ENCODE measurements around the gene ENG.

Gene ENG

DNA sequence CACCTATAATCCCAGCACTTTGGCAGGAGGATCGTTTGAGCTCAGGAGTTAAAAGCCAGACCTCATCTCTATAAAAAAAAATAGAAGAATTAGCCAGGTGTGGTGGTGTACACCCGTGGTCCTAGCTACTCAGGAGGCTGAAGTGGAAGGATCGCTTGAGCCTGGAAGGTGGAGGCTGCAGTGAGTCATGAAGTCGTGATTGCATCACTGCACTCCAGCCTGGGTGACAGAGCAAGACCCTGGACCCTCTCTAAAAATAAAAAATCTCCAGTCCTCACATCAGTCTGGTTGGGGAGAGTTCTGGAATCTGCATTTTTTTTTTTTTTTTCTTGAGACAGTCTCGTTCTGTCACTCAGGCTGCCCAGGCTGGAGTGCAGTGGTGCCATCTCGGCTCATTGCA, 42.4 kb downstream of the ENG start:
- no peak for DNase-seq

DNA sequence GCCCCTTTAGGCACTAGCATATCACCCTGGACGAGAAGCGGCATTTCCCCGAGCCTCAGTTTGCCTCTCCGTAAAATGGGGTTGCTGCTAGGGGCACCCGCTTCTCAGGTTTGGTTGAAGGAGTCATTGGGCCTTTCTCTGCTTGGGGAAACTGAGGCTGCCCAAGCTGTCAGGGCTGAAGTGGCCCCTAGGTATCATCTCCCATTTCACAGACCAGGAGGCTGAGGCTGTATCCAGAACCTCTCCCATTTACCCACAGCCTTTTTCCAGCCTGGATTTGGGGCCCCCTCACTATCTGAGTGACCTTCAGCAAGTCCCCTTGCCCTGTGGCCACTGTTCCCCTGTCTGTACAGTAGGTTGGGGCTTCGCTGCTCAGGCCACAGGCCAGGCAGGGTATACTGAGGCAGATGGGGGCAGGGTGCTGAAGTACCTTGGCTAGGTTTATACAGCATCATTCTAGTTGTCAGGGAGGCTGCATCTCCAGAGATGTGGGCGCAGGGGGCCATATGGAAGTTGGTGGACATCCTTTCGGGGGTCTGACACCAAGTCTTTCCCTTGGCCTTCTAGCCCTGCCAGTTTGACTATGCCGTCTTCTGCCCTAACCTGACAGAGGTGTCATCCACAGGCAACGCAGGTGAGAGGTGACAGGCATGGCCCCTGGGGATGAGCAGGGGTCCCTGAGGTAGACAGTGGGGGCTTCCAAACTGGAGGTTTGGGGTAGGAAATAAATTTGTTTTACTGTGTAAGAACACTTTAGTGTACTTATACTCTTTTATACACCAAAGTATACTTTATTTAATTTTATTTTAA, 43.9 kb downstream of the ENG start:
- no peak for DNase-seq

DNA sequence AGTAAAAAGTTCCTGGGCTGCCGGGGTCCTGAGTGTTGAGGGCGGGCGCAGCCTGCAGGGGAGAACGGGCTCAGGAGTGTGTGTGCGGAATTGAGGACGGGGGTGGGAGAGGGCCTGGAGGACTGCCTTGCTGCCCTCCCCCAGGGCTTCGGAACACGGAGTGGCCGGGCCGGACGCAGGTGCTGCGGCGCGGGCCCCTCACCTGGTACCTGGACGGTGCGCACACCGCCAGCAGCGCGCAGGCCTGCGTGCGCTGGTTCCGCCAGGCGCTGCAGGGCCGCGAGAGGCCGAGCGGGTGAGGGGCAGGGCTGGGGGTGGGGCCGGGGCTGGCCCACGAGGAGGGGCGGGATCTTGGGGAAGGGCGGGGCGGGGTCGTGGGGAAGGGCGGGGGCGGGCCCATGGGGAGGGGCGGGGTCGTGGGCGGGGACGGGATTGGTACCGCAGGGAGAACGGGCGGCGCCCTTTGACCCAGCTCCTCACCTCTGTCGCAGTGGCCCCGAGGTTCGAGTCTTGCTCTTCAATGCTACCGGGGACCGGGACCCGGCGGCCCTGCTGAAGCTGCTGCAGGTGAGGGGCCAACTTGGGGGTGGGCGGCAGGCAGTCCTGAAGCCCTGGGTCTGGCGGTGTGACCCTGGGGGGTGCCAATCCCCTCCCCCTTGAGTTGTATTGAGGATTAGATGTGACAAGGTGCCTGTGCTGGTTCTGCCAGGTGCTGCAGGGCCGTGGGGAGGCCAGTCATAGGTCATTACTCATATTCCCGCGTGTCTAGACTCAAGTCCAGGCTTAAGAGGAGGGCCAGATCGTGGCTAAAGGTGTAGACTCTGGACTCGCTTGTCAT, 44.7 kb downstream of the ENG start:
- no peak for DNase-seq

DNA sequence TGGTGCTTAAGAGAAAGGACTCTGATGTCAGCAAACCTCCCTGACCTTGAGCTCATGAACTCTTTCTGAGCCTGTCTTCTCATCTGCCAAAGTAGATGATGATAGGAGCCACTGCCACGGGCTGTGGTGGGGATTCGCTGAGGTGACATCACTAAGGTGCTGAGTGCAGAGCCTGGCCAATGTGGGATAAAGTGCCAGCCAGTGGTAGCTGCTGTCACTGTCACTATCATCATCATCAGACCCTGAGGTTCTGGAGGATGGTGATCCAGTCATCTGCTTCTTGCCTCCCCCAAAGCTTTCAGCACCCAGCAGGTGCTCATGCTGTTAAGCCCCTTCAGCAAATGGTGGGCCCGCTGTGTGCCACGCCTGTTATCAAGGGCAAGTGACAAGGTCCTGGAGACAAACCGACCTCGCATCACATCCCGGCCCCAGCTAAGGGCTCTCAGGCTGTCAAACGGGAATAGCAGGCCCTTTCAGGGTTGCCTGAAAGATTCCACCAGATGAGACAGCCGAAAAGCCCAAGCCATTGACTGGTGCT, 45.4 kb downstream of the ENG start:
- no peak for DNase-seq

DNA sequence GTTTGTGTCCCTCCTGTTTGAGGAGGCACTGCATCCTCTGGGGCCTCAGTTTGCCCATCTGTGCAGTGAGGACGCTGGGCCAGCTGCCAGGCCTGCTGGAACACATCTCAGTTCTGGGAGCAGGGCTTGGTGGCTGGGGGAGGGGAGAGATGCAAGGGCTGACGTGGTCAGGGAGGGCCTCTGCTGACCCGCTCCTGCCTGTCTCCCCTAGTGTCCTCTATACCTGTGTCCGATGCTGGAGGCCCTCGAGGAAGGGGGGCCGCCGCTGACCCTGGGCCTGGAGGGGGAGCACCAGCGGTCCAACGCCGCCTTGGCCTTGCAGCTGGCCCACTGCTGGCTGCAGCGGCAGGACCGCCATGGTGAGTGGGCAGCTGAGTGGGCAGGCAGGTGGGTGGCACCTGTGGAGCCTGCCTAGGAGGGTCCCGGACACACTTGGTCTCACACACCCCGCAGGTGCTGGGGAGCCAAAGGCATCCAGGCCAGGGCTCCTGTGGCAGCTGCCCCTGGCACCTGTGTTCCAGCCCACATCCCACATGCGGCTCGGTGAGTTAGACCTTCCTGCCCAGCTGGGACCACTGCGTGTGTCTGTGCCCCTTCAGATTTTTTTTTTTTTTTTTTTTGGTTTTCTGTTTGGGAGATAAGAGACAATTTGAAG, 46.0 kb downstream of the ENG start:
- DNase-seq: no peak

DNA sequence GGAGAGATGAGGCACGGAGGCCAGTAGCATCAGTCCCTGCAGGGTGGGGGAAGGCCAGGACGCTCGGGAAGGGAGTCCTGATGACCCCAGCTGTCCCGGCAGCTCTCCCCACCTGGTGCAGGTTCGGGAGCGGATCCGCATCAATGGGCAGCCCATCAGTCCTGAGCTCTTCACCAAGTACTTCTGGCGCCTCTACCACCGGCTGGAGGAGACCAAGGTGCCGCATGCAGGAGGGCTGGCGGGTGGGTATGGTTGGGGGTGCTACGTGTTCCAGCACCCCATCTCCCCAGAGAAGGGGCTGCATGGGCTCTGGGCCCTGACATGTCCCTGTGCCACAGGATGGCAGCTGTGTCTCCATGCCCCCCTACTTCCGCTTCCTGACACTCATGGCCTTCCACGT, 47.6 kb downstream of the ENG start:
- no peak for DNase-seq

DNA sequence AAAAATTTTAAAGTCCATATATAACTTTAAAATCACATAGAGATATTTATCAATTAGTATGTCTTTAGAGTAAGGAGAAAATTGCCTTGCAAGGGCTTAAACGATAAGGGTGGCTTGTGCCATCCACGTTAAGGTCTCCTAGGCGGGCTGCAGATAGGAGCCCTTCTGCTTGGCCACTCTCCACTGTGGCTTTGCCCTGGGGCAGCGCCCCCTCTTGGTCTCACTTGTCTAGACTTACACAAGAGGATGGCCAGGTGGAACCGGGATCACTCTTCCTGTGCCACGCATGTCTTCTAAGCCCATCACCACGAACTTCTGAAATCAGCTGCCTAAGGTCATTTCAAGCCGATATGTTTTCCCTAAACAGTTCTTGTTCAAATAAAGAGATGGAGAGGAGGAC, 48.8 kb downstream of the ENG start:
- DNase-seq: no peak

DNA sequence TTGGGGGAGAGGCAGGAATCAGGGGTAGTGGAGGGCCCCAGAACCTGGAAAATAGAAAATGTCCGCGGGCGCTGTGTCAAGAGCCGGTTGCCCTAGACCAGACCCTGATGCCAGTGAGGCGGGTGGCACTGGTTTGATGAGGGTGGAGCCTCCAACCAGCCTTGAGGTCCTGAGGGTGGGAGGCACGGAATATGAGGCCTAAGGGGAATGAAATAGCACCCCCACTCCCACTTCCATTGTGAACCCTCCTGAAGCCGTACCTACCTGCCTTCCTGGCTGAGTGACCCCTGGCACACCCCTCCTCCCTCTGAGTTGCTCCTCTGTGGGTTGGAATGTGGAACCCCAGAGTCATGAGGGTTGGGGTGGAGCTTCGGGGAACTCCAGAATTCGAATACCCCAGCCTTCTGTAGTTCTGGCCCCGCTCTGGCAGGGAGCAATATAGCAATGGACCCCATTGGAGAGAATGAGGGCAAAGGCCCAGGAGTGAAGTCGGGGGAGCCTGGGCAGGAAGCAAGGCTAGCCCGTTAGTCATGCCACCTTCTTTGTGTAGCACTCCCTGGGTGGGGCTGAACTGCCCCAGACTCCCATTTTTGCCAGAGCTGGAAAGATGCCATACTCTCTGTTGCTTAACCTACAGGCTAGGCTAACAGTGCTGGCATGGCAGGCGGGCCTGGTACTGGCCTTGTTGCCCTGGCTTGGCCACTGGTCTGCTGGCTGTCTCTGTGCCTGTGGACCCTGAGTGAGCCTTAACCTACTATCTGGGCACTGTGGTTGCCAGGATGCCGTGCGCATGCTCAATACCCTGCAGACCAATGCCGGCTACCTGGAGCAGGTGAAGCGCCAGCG, 50.7 kb downstream of the ENG start:
- DNase-seq: no peak

DNA sequence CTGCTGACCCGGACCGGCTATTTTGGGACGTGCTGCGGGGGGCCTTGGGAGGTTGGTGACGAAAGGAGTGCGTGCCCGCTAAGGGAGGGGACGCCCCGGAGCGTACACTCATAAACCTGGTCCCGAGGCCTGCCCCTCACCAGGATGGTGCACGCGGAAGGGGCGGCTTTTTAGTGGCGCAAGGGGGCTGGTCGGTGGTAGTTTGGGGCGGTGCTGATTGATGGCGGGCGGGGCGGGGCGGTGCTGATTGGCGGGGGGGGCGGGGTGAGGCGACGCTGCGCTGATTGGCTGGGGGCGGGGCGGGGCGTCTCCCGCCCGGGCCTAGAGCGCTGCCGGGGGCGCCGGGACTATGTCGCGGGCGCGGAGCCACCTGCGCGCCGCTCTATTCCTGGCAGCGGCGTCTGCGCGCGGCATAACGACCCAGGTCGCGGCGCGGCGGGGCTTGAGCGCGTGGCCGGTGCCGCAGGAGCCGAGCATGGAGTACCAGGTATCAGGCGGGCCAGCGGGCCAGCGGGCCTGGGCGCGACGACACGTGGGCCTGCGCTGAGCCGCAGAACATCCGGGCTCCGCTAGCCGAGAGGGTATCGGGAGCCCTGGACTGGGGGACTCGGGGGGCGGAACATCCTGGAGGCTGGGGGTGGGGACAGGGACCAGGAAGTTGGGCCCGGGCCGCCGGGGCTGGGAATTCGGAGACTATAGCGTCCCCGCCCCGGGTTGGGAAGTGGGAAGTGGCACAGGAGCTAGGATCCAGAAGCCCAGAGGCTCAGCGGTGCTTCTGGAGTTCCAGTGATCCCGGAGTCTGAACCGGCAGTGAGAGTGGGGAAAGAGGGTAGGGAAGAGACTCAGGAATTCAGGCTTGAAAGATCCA, 51.6 kb downstream of the ENG start, which contains the start of gene FPGS:
Gene FPGS (plus strand): TSS at position 307 of the 868 bp plus-strand sequence. CDS start 43 bp downstream, at position 350.
- DNase-seq: peak; percentile 26

DNA sequence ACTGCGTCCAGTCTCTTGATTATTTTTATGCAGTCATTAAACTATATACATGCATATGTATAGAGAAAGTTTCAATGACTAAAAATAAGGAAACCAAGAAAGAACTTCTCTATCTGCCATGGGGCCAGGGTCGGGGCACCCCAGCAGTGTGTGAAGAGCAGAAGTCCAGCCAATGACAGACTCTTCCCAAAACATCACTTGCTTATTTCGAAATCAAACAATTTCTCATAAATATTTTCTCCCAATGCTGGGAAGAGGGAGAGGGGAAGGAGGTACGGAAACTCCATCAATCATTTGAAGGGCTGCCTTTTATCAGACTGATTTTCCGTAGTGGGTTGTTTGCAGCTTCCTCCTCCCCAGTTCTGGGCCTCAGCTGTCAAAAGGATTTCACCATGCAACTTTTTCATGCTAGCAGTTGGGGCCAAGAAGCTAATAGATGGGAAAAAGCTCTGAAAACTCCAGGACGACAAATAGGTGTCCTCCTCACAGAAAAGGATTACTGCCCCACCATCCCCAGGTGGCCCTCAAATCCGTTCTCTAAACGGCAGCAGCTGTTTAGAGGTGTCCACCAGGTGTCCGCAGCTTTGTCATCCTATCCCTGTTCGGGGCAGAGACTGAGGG, 52.4 kb downstream of the ENG start:
- DNase-seq: no peak

DNA sequence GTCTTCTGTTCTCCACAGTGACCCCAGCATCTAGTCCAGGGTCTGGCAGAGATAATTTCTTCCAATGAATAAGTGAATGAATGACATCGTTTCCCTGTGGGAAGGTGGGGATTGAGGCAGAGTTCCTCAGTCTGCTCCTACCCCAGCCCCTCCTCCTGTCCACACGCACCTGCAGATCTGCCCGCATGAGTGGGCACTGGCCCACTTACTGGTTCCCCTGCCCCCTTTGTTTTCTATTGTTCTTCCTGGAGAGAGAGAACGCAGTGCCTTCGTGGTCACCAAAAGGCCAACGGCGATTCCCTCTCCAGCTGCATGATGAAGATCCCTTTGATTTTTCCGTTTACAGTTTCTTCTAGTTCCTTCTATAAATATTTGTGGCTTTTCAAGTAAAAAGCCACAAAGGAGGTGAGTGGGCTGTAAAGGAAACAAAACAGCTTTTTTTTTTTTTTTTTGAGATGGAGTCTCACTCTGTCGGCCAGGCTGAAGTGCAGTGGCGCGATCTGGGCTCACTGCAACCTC, 57.5 kb downstream of the ENG start:
- DNase-seq: no peak

DNA sequence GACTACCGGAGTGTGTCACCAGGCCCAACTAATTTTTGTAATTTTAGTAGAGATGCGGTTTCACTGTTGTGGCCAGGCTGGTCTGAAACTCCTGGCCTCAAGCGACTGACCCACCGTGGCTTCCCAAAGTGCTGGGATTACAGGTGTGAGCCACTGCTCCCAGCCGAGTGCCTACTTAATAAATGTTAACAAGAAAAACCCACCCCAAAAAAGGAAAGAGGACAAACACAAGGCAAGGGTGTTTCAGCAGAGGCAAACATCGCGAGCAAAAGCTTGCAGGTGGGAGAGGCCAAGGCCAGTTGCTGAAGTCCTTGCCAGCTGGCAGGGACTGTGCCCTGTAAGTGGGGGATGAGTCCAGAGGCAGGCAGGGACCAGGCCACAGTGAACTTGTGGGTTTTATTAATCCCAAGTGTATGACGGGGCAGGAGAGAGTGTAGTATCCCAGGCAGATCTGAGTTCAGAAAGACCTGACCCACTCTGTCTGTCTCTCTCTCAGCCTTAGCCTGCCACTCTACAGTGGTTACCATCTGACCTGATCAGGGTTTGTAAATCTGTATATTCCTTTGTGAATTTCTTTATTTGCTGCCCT, 58.1 kb downstream of the ENG start:
- no peak for DNase-seq

DNA sequence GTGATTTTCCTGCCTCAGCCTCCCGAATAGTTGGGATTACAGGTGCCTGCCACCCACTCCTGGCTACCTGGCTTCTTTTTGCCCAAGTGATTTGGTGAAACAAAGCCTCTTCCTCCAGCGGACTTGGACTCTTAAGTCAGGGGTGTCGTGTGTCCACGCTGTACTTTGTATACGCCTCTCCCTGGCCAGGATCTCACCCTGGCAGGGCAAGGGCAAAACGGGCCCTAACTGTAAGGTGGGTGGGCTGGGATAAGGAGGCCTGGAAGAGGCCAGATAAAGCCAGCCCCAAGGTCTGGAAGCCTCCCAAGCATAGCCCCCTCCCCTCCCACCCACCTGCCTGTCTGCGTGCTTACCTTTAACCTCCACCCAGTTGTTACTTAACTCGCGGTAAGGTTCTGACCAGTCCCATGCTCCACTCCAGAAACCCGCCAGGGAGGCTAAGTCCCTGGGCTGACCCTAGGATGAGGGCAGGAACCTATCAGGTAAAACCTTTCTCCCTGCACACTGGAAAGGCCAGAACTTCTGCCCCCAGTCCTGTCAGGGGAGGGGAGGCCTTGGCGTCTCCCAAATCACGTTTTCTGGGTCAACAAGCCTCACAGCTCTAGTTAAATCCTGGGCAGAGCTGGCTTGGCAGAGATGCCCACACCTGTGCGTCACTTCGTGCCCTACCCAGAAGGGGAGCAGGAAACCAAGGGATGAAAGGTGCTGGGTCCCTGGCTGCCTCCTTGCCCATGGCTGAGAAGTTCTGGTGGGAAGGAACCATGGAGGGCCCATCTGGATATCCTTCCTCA, 60.3 kb downstream of the ENG start:
- DNase-seq: no peak

DNA sequence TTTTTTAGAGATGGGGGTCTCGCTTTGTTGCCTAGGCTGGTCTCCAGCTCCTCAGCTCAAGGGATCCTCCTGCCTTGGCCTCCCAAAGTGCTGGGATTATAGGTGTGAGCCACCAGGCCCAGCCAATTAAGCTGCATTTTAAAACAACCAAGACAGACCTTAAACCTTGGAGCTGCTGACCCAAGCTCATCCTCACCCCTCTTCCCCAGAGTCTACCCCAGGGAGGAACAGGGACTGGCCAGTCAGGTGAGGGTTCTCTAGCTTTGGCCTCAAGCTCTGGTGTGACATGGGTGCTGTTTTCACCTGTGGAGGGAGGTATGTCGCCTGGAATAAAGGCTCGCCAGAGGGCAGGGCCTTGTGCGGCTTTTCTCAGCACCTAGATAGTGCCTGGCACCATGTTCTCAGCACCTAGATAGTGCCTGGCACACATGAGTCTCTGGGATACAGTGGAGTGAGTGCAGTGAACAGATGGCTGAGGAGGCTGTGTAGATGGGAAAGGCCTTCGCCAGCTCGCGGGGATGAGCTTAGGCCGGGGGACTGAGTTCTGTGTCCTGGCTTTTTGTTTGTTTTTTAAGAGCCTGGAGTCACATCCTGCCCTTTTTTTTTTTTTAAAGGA, 61.3 kb downstream of the ENG start:
- no peak for DNase-seq

DNA sequence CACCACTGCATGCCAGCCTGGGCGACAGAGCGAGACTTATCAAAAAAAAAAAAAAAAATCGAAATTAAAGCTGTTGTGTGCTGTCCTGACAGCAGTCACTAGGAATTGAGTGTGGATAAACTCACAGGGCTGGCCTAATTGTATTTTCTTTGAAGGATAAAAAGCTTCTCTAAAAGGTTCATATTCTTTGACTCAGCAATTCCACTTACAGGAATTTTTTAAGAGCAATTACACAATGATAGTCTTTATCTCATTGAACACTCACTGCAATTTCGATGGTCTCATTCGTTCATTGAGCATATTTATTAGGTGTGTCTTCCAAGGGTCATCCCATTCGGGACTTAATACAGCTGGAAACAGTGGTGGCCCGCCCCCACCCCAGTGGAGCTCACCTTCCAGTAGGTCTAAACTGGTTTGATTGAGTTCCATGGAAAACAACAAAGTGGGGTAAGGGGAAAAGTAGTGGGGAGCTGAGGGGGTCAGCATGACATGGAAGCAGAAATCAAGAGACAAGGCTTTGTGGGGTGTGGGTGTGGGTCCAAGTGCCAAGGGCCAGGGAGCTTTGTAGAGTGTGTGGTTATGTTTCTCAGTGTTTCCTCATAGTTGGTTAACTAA, 61.9 kb downstream of the ENG start:
- no peak for DNase-seq

DNA sequence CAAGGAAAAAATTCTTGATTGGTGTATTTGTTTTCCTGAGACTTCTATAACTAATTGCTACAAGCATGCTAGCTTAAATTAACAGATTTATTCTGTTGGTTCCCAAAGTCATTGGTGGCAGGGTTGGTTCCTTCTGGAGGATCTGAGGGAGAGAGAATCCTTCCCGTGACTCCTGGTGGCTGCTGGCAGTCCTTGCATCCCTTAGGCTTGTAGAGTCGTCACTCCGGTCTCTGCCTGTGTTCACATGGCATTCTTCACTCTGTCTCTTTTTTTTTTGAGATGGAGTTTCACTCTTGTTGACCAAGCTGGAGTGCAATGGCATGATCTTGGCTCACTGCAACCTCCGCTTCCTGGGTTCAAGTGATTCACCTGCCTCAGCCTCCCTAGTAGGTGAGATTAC, 63.4 kb downstream of the ENG start:
- no peak for DNase-seq

DNA sequence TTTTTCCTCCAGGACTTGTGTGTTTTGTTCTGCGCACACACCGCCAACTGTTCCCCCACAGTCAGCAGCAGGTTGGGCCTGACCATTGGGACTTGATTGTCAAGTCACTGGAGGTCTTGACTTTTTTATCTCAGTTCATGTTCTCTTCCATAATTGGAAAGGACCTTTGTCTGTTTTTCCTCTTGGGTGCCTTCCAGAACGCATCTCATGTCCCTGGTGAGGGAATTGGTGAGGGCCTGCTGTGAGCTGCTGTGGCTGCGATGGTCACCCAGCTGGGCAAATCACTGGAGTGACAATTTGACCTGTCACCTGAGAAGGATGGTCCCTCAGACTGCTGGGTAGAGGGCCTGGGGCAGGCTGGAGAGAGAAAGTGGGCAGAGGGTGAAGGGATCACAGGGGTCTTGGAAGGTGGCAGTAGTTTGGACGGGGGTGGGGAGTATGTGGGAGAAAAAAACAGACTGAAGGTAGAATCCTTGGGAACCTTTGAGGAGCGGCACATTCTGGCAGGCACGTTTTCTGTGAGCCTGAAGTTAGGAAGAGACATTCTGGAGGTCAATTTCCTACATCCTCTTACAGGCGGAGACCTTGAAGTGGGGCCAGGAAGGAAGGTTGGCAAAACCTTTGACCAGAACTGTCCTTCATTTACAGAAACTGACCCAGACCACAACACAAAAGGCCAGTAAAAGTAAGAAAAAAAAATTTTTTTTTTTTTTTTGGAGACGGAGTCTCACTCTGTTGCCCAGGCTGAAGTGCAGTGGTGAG, 64.2 kb downstream of the ENG start:
- no peak for DNase-seq

DNA sequence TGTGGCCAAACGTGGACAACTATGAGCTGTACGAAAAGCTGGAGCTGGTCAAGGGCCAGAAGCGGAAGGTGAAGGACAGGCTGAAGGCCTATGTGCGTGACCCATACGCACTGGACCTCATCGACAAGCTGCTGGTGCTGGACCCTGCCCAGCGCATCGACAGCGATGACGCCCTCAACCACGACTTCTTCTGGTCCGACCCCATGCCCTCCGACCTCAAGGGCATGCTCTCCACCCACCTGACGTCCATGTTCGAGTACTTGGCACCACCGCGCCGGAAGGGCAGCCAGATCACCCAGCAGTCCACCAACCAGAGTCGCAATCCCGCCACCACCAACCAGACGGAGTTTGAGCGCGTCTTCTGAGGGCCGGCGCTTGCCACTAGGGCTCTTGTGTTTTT, 65.3 kb downstream of the ENG start:
- no peak for DNase-seq

All from GOT3 (cell line).